ENCODE data around the gene MTUS2.
"Not testable (repeated sequence)": the region's sequence is repeated elsewhere in the genome, so short reads cannot be mapped to it uniquely, and the experiment has no call there.

The MTUS2 gene

GRCh38 chr13:28958441-28958840 is 138.3 kb downstream of the MTUS2 start:
- DNase-seq (ENCODE audit: low read depth): no peak

- DNase-seq (ENCODE audit: low read depth): no peak
These were observed 143.9 kb downstream of the MTUS2 start for GRCh38 chr13:28964052-28964451.

- no peak for DNase-seq (ENCODE audit: low read depth)
These were observed 144.7 kb downstream of the MTUS2 start for GRCh38 chr13:28964803-28965202.

DNA sequence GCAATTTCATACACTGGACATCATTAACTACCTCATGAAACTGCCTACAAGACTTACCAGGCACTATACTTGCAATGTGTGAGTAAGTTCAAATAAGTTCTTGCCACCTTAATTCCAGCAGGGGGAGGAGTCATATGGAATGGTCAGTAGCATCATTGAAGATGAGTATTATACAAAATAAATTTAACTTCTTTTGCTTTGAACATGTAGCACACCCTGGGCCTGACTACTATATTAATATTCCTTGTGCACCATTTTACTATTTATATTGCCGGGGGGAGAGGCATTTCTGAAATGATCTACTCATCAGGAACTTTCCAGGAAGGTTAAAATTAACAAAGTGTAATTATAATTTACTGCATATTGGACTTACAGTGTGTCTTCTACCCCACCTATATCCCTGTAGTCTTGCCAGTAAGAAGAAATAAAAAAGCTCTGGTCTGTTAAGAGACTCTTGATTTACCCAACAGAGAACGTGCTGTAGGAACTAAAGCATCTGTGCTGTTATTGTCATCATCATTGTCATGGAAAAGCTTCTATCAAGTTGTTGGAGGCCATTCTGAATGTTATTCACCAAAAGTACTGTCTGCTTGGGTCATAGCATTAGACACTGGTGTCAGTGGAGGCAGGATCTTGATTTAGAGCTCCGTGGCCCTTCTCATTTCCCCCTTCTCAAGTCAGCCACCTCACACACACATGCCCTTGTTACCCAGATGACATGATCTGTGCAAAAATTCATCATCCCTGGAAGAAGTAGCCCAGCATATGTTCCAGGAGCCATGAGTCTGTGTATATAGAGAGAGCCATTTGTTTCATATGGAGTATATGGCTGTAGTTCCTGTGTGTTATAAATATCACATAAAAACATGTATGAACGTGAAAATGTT is 147.1 kb downstream of the MTUS2 start:
- DNase-seq (ENCODE audit: low read depth): peak; percentile 17

- DNase-seq (ENCODE audit: low read depth): no peak
These were observed 156.1 kb downstream of the MTUS2 start for GRCh38 chr13:28976195-28976594.

DNA sequence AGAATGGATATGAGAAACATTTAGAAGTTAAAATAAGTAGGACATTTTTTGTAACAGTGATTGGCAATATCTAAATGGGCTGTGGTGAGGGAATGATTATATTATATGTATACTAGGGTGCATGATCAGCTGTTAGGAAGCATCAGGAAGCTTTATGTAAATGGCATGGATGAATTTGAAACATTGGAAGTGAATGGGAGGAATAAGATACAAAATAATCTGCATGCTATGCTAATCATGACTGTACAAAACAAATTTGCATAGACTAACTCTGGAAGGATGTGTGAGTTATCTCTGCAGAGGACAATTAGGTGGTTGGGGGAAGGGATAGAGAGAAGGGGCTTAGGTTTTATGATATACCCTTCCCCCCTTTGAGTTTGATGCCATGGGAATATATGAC is 156.5 kb downstream of the MTUS2 start:
- no peak for DNase-seq (ENCODE audit: low read depth)

GRCh38 chr13:28978574-28978973 is 158.4 kb downstream of the MTUS2 start:
- no peak for DNase-seq (ENCODE audit: low read depth)

- DNase-seq (ENCODE audit: low read depth): no peak
These were observed 161.4 kb downstream of the MTUS2 start for GRCh38 chr13:28981530-28981929.

DNA sequence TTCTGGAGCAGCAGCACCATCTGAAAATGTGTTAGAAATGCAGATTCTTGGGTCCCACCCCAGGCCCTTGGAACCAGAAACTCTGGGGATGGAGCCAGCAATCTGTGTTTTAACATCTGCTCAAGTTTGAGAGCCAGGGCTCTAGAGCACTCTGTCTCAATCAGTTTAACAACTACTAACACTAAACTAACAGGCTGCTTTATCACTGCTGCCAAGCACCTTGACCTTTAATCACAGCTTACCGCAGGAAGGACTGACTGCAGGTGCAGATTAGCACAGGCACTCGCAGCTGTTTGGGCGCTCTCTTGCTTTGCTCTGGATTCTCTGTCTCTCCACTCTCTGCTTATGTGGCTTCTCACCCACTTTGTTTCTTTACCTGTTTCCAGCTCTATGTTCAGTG is 163.5 kb downstream of the MTUS2 start:
- no peak for DNase-seq (ENCODE audit: low read depth)

GRCh38 chr13:28984326-28984725 is 164.2 kb downstream of the MTUS2 start:
- DNase-seq (ENCODE audit: low read depth): no peak

GRCh38 chr13:28984825-28985224 is 164.7 kb downstream of the MTUS2 start:
- no peak for DNase-seq (ENCODE audit: low read depth)

GRCh38 chr13:28990378-28990777 is 170.2 kb downstream of the MTUS2 start:
- not testable (repeated sequence) for DNase-seq (ENCODE audit: low read depth)

DNA sequence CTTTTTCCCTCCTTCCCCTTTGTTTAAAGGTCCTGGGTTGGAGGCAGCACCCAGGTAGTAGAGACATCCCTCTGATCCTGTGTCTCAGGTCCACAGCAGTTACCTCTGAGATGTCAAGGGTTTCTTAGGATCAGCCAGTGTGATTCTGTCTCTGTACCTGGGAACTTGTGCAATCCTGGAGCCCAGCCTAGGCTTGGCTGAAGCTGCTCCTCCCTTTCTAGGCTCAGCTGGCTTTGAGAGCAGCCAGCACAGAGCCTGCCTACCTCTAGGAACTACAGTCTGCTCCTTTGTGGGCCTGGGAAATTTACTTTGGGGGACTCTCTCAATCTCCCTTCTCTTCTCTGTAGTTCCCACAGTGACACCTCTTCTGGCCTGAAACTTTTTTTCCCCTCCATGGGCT is 171.6 kb downstream of the MTUS2 start:
- DNase-seq (ENCODE audit: low read depth): no peak

DNA sequence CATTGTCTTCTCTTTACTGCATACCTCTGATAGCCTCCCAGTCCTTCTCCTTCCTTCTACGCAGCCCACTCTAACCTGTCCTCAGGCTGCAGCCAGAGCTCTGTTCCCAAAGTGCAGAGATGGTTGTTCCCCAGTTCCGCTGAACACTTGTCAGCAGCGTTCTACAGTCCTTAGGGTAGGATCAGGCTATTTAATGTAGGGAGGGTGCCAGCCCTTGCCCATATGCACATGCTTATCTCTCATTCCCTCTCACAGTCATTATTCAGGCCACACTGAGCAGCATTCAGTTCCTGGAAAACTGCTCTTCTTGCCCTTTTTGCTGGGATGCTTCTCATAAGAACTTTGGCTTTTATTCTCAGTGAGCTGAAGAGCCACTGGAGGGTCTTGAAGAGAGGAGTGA is 180.7 kb downstream of the MTUS2 start:
- no peak for DNase-seq (ENCODE audit: low read depth)

DNA sequence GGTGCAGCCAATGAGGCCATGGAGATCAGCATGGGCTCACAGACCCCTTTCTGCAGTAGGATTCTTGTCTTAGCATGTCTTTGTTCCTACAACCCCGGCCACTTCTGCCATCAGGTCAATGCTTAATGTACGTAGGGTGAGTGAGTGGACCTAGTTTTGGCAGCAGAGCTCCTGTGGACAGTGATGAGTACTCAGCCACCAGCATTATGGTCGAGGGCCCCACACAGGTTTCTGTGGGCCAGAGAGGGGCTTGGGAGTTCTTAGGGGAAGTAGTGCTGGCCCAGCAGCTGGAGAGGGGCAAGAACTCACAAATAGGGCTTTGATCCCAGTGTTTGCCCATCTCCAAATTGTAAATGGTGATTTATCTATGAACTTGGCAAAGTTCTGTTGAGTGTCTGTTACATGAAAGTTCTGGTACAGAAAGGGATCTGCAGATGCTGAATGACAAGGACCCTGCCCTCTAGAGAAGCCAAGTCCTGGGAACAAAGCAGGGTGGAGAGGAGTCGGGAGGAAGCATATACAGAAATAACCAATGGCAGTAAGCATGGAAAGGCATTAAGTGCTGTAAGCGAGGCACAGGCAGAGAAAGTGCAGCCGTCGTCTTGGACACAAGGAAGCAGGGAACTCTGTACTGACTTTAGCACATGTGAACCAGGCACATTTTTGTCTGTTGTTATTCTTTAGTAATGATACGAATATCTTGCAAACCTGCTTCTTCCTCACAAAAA is 185.1 kb downstream of the MTUS2 start:
- DNase-seq (ENCODE audit: low read depth): no peak

DNA sequence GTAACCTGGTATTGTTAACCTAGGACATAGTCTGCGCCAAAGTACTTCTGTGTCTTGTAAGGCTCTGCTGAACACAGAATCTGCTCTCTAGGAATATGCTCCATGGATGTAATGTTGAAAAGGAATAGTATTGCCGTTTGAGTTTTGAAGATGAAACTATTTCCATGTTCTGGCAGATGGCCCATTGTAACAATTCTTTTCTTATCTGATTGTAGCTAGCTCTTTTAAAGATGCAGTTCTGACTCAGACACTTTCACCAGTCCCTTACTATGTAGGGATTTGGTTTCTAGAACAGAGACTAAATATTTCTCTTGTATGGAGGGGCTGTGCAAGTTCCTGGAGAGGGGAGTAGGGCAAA is 185.6 kb downstream of the MTUS2 start:
- DNase-seq (ENCODE audit: low read depth): no peak

GRCh38 chr13:29006359-29006850 is 186.3 kb downstream of the MTUS2 start:
- DNase-seq (ENCODE audit: low read depth): no peak

- no peak for DNase-seq (ENCODE audit: low read depth)
These were observed 188.2 kb downstream of the MTUS2 start for GRCh38 chr13:29008296-29008695.

- no peak for DNase-seq (ENCODE audit: low read depth)
These were observed 200.2 kb downstream of the MTUS2 start for GRCh38 chr13:29020314-29020713.

- DNase-seq (ENCODE audit: low read depth): no peak
These were observed 201.2 kb downstream of the MTUS2 start for GRCh38 chr13:29021311-29021710.

DNA sequence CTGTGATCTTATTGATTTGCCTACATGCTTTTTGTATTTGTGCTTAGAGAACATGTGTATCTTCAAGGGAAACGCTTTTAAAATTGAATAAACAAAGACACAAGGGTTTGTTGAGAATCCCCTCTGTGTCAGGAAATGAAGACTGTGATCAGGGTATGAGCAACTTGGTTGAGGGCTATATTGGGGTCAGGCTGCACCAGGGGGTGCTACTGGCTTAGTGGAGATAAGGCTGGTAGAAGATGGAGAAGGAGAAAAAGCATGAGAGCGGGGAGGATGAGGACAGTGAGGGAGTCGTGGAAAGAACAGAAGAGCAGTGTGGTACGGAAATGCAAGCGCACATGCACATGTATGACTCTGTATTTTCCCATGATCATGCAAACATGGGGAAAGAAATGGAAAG is 201.6 kb downstream of the MTUS2 start:
- DNase-seq (ENCODE audit: low read depth): no peak

- peak; percentile 3 for DNase-seq (ENCODE audit: low read depth)
These were observed 202.3 kb downstream of the MTUS2 start for GRCh38 chr13:29022410-29022809.

GRCh38 chr13:29022968-29023367 is 202.8 kb downstream of the MTUS2 start:
- no peak for DNase-seq (ENCODE audit: low read depth)

All from ELR (cell line).